Hepatocyte (in vitro differentiated cells): ENCODE results near the gene DUXA.

Experiments used
- EZH2 ChIP-seq: fragments of 200-600 bp; sonication (generic); IDR thresholded peaks from 2 replicates; pipeline ENCODE4 v1.6.1; 2016; ENCODE audit warnings: antibody characterized with exemption, mild to moderate bottlenecking, borderline replicate concordance
- TF ChIP-seq, protein P1 (sequence below): fragments of 200-600 bp; sonication (generic); IDR thresholded peaks from 2 replicates; pipeline ENCODE4 v1.5.1; 2016; ENCODE audit warnings: antibody characterized with exemption, mild to moderate bottlenecking; ENCODE audit not compliant: poor library complexity

GRCh38 chr19:57190301-57190700 lies 23.0 kb upstream of the DUXA start:
- TF ChIP-seq, protein P1, sequence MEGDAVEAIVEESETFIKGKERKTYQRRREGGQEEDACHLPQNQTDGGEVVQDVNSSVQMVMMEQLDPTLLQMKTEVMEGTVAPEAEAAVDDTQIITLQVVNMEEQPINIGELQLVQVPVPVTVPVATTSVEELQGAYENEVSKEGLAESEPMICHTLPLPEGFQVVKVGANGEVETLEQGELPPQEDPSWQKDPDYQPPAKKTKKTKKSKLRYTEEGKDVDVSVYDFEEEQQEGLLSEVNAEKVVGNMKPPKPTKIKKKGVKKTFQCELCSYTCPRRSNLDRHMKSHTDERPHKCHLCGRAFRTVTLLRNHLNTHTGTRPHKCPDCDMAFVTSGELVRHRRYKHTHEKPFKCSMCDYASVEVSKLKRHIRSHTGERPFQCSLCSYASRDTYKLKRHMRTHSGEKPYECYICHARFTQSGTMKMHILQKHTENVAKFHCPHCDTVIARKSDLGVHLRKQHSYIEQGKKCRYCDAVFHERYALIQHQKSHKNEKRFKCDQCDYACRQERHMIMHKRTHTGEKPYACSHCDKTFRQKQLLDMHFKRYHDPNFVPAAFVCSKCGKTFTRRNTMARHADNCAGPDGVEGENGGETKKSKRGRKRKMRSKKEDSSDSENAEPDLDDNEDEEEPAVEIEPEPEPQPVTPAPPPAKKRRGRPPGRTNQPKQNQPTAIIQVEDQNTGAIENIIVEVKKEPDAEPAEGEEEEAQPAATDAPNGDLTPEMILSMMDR, result no peak
- TF ChIP-seq EZH2, result no peak
